K562 (cell line): Measurements from ENCODE around the gene PDCL3. TPM values are rescaled to one million over a fixed set of nuclear protein-coding genes. Genes with fewer than 3 reads are reported as not detected.

Source experiments
- ZBTB40 ChIP-seq, 2 experiments: fragments of 450-650 bp in 1 of 2; sonication (generic) in 1 of 2; formaldehyde crosslinking in 1 of 2; IDR thresholded peaks; 2 replicates each; pipeline versions ENCODE4 v1.7.1 to v1.9.0; 2016 to 2022; ENCODE audit warnings: inconsistent platforms in 1 of 2, mild to moderate bottlenecking in 1 of 2, missing genetic modification reagents in 1 of 2
- polyA plus RNA-seq, 8 experiments: library from polyadenylated mRNA; depleted of rRNA in 4 of 8; stranded (reverse) in 5 of 8; unstranded in 3 of 8; fragments of >200 nt; fragmentation: Nextera tagmentation in 2 of 8; fragmentation: Illumina TruSeq in 1 of 8; extraction: Ambion mirVana in 2 of 8; extraction: Trizol in 1 of 8; gene quantifications; 2 replicates each; pipeline versions ENCODE4 v1.2.1 to v1.2.3, GENCODE V29; 2011 to 2014; ENCODE audit warnings: inconsistent platforms in 1 of 8, missing spikeins in 1 of 8
- total RNA-seq, 7 experiments: library from RNA; depleted of rRNA in 6 of 7; stranded (reverse); fragments of >200 nt in 6 of 7; fragmentation: Illumina TruSeq in 2 of 7; extraction: Trizol in 2 of 7; gene quantifications; 2 replicates each; pipeline versions ENCODE4 v1.2.1 to v1.2.3, GENCODE V29; 2011 to 2021; ENCODE audit warnings: low replicate concordance in 1 of 7

PDCL3 gene
- total and polyA plus RNA-seq, 9 of the 15 experiments (the other 6 are each of a cell fraction or from before 2014, with no cell fraction given) = 16.6 to 76.7 (median 26.9) TPM

- TF ChIP-seq ZBTB40 (IDR thresholded peaks at IDR 0.05) (no peak), ZBTB40 (CRISPR knock-in tag; IDR thresholded peaks at IDR 0.05) (no peak)
Measured at GRCh38 chr2:100601661-100602060, 38.9 kb downstream of the PDCL3 start (continued).
